Skin of body (tissue), 3 donors: ENCODE data around the gene CSHL1. TPM values are rescaled to one million over a fixed set of nuclear protein-coding genes. Genes with fewer than 3 reads are reported as not detected.
"Not testable (repeated sequence)": the region's sequence is repeated elsewhere in the genome, so short reads cannot be mapped to it uniquely, and the experiment has no call there.

ENCODE experiments used
- DNase-seq: peaks from one replicate; lab custom pipeline; 2025; lab: John Stamatoyannopoulos, UW
- small RNA-seq: library from RNA; depleted of rRNA; stranded (forward); fragments of <200 nt; gene quantifications from one replicate; pipeline ENCODE3, GENCODE V24; 2014; ENCODE audit warnings: low replicate concordance
- total RNA-seq: library from RNA; depleted of rRNA; stranded (reverse); fragments of >200 nt; gene quantifications from one replicate; pipeline ENCODE4 v1.2.3, GENCODE V29; 2014

Gene CSHL1
- total RNA-seq, 1 donor from 2014 or later = not detected

- not testable (repeated sequence) for DNase-seq
These were observed 21.8 kb downstream of the CSHL1 start for GRCh38 chr17:63889026-63889848.

DNA sequence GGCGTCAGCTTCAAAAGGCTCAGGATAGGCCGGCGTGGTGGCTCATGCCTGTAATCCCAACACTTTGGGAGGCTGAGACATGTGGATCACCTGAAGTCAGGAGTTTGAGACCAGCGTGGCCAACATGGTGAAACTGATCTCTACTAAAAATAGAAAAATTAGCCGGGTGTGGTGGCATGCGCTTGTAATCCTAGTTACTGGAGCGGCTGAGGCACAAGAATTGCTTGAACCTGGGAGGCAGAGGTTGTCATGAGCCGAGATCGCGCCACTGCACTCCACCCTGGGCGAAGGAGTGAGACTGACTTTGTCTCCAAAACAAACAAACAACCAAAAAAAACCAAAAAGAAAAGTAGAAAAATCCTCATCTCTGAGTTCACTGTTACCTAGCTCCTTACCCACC lies 25.9 kb downstream of the CSHL1 start:
- DNase-seq = not testable (repeated sequence)

GRCh38 chr17:63882626-63883126 lies 28.4 kb downstream of the CSHL1 start:
- not testable (repeated sequence) for DNase-seq

DNA sequence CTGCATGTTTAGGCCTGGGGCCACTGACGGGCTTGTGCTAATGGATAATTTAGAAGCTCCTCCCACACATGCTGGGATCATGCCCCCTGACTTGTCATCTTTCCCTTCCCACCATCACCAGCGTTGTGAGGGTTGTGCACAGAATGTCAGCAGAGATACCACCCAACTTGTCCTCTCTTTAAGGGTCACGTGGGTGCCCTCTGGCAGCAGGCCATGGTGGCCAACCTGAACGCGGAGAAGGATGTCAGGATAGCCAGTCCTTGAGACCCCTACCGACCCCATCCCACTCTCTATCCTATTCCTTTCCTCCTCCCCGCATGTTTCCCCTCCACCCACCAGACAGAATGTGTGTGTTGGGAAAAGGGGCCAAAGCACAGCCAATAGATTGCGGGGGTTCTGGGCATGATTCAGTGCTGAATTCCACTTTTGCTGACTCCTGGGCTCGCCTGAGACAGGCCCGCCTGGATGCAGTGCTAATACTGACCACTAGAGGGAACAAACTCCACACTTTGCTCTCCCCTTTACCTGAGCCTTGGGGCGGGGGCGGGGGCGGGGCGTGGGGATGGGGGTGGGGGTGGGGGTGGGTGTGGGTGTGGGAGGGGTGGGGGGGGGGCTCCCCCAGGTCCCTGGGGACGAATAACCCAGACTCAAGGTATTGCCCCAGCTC lies 29.0 kb downstream of the CSHL1 start, which contains the start of gene GH2:
TSS of gene GH2 (minus strand) at position 10 of the 667 bp plus-strand sequence. CDS start 143 bp downstream, outside the sequence.
- DNase-seq = no peak

GRCh38 chr17:63881337-63881736 lies 29.7 kb downstream of the CSHL1 start:
- not testable (repeated sequence) for DNase-seq

DNA sequence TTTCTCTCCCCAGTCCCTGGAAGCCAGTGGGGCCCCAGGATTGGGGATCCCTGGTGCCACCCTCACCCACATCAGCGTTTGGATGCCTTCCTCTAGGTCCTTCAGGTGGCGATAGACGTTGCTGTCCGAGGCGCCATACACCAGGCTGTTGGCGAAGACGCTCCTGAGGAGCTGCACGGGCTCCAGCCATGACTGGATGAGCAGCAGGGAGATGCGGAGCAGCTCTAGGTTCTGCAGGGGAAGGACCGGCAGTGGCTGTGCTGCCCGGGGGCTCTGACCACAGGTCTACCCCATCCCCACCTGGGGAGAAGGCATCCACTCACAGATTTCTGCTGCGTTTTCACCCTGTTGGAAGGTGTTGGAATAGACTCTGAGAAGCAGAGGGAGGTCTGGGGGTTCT lies 30.4 kb downstream of the CSHL1 start:
- DNase-seq = no peak

DNA sequence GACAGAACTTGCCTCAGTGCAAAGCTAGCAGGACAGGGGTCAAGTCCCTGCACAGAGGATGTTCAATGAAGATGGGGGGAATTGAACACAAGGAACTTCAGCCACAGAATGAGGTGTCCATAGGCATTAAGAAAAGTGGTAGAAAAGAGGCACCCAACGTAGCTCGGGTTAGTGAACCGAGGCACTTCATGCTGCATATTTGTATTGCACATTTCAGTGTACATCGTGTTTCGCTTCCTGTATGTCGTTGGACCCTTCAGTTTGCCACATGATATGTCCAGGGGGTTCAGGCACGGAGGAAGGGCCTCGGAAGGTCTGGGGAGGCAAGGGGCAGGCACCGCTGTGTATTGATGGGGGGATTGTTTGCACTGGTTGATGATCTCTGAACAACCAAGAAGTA lies 32.6 kb downstream of the CSHL1 start:
- not testable (repeated sequence) for DNase-seq

DNA sequence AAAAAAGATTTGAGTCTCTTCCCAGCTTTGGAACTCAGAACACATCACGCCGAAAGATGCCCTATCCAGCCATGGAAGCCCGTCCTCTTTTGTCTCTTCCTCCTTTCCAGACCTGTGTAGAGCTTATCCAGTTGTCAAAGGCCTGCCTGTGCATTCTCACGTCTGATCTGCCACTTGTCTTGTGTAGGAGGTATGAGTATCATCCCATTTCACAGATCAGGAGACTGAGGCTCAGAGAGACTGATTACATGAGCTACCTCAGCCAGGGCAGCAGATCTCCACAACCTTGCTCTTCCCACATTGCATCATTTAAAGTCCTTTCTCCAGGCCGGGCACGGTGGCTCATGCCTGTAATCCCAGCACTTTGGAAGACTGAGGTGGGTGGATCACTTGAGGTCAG lies 36.4 kb downstream of the CSHL1 start:
- DNase-seq = not testable (repeated sequence)

GRCh38 chr17:63874061-63874626 lies 36.9 kb downstream of the CSHL1 start:
- DNase-seq = not testable (repeated sequence)

- DNase-seq = not testable (repeated sequence)
These were observed 37.5 kb downstream of the CSHL1 start, which contains the start of gene CSH2 for GRCh38 chr17:63873577-63873976. CSH2 (minus strand) TSS chr17:63873677; CDS start chr17:63873614, 63 bp downstream.

GRCh38 chr17:63871646-63872365 lies 39.3 kb downstream of the CSHL1 start:
- not testable (repeated sequence) for DNase-seq

- DNase-seq = not testable (repeated sequence)
These were observed 40.8 kb downstream of the CSHL1 start for GRCh38 chr17:63870292-63870665.

DNA sequence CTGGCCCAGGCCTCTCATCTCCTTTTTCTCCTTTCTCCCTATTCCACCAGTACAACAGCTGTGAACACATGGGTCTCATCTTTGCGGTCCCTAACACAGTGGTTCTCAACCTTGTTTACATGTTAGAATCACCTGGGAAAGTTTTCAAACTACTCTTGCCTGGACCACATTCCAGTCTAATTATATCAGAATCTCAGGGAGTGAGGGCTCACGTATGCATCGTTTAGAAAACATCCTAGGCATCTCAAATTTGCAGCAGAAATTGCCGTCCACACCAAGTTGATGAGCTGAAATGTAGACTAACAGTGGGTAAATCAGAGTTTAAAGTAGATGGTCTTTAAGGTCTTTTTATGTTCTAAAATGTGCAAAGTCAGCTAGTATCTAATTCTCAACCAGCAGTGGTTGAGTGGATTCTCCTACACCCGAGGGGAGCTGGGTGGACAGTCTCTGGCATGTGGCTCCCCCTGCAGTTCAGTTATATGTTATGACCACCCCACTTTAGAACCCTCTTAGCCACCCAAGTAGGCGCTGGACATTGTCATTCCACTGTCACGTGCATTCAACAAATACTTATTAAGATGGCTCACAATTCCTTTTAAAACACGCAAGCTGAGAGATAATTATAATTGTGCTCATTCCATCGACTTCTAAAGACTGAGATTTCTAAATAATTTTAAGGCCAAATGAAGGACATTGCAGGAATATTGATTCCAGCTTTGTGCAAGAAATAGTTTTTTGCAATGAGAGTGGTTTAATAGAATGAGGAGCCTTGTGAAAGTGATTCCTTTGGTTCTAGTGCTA lies 41.4 kb downstream of the CSHL1 start:
- DNase-seq = not testable (repeated sequence)

- not testable (repeated sequence) for DNase-seq
These were observed 44.4 kb downstream of the CSHL1 start for GRCh38 chr17:63866625-63867024.

Small RNA genes within 50 kb of the gene (small RNA-seq; reads per million reads assigned to genes)
- gene AC040958.1 (not detected), gene AC127029.1 (not detected), gene GH1 (not detected)

Other genes starting within 250 kb of the CSHL1 start
- 9.5 TPM for gene LIMD2, start 211.1 kb downstream of the CSHL1 start, total RNA-seq
- 28.1 TPM for gene STRADA, start 169.5 kb downstream of the CSHL1 start, total RNA-seq
- 67.2 TPM for gene CCDC47, start 137.7 kb downstream of the CSHL1 start, total RNA-seq
- 124 TPM for gene DDX42, start 137.1 kb downstream of the CSHL1 start, total RNA-seq
- gene PSMC5, start 83.8 kb downstream of the CSHL1 start, total RNA-seq = 48.3 TPM
- 33.0 TPM for gene FTSJ3, start 83.6 kb downstream of the CSHL1 start, total RNA-seq
- gene SMARCD2, start 68.6 kb downstream of the CSHL1 start, total RNA-seq = 83.5 TPM
- not detected for gene CSH2, start 37.6 kb downstream of the CSHL1 start, total RNA-seq
- not detected for gene GH2, start 29.3 kb downstream of the CSHL1 start, total RNA-seq
- not detected for gene CSH1, start 14.7 kb downstream of the CSHL1 start, total RNA-seq
- gene GH1, start 7.6 kb upstream of the CSHL1 start, total RNA-seq = not detected
- gene CD79B, start 21.1 kb upstream of the CSHL1 start, total RNA-seq = 2.2 TPM
- gene SCN4A, start 61.7 kb upstream of the CSHL1 start, total RNA-seq = 5.2 TPM
- gene PRR29, start 87.1 kb upstream of the CSHL1 start, total RNA-seq = not detected
- 18.6 TPM for gene ICAM2, start 109.4 kb upstream of the CSHL1 start, total RNA-seq
- gene ERN1, start 218.9 kb upstream of the CSHL1 start, total RNA-seq = 9.3 TPM